Esophagus squamous epithelium (tissue), 4 donors: ENCODE results near the gene GTF2H2C.
"Not testable (repeated sequence)": the region's sequence is repeated elsewhere in the genome, so short reads cannot be mapped to it uniquely, and the experiment has no call there.

Experiments
- CTCF ChIP-seq, 6 experiments: fragments of 450-650 bp in 4 of 6; fragments of 200-600 bp in 2 of 6; sonication (generic) in 2 of 6; IDR thresholded peaks; one replicate each; pipeline ENCODE4 v1.5.1; 2016 to 2019; ENCODE audit warnings: antibody characterized with exemption in 6 of 6, mild to moderate bottlenecking in 4 of 6, moderate library complexity in 4 of 6
- POLR2A ChIP-seq, 4 donors: fragments of 450-650 bp; IDR thresholded peaks; one replicate each; pipeline ENCODE4 v1.6.1; 2017; ENCODE audit warnings: antibody characterized with exemption in 4 of 4, mild to moderate bottlenecking in 4 of 4, moderate library complexity in 3 of 4

DNA sequence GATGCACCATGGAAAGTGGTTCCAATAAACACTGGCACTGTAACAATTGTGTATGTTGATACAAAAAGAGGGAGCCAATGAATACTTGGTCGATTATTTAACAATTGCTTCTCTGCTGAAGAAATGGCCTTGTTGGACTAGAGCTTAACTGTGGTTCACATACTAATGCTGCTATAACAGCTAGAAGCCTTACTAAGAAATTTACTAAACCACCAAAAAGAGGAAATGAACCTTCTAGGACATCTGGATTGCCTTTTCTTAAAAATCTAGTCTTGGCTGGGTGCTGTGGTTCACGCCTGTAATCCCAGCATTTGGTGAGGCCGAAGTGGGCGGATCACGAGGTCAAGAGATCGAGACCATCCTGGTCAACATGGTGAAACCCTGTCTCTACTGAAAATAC is 42.0 kb downstream of the GTF2H2C start:
- not testable (repeated sequence) for TF ChIP-seq CTCF, POLR2A (IDR thresholded peaks at IDR 0.05)
